NB4 (cell line): Measurements from ENCODE around the gene ATP13A2.

ENCODE experiments used
- CTCF ChIP-seq: IDR thresholded peaks from one replicate; pipeline ENCODE4 v1.5.1; 2012; ENCODE audit warnings: low read depth, low read length
- MAX ChIP-seq: IDR thresholded peaks from 2 replicates; pipeline ENCODE4 v1.6.1; 2011; ENCODE audit warnings: low read depth, low read length
- MYC ChIP-seq: IDR thresholded peaks from 2 replicates; pipeline ENCODE4 v1.6.1; 2011; ENCODE audit warnings: low read depth, low read length
- POLR2A ChIP-seq: IDR thresholded peaks from 2 replicates; pipeline ENCODE4 v1.6.1; 2011; ENCODE audit warnings: mild to moderate bottlenecking; ENCODE audit not compliant: insufficient read length; ENCODE audit errors: extremely low read depth

DNA sequence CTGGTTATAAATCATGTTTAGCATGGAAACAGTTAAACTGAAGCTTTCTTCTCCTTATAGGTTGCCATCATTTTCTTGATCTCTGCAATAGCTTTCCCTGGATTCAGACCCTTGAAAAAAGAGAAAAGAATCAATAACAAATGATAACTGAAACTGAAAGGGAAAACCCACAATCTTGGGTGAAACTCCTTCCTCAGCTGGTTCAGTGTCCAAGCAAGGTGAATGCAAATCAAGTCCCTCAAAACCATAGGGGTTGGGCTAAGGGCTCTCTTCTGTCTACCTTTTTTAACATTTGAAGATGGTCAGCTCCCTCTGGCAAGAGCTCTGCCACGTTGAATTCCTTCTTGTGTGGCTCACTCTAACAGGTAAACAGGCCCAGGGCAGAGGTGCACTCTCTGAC lies 7.1 kb upstream of the ATP13A2 start:
- no peak for TF ChIP-seq CTCF
- no peak for TF ChIP-seq POLR2A
- no peak for TF ChIP-seq MAX
- TF ChIP-seq MYC, result no peak
